ENCODE data around the gene FADD.

Gene FADD

DNA sequence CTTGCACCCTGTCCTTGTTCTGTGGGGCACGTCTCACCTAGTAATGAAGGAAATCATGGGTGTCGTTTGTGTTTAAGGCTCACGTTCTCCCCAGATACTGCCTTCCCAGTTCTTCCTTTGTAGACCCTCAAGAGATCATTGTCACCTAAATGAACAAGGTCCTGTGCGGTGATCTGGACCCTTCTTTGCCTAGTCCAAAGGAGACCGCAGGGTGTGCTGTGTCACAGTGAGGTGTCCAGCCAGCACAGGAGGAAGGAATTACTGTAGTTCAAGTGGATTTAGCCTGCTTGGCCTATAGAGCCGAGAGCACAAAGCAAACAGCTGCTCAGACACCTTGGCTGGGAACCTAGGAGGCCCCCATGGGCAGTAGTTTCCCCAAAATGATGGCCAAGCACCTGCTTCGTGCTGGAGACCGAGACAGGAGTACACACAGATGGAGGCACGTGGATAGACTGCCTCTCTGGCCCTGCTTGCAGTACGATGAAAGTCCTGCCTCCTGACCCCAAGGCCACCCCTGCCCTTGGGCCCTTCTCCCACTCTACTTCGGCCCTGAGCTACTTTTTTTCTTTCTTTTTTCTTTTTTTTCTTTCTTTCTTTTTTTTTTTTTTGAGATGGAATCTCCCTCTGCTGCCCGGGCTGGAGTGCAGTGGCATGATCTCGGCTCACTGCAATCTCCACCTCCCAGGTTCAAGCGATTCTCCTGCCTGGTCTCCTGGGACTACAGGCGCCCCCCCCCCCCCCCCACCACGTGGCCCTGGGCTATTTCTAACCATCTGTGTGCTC, 48.0 kb downstream of the FADD start:
- Histone ChIP-seq H3K27me3 (ENCODE audit: insufficient read depth, low read length) (no peaks in the 10 kb centered on the region), H3K27ac (ENCODE audit: low read depth, low read length) (no peak overlapping the region), H3K4me1 (ENCODE audit: control insufficient read depth, insufficient read depth, low read length, unreplicated experiment) (peaks cover 11% of the 10 kb centered on the region), H2AFZ (ENCODE audit: low read length, unreplicated experiment) (no peak overlapping the region), H3K4me3 (ENCODE audit: low read depth, low read length) (no peak overlapping the region), H3K79me2 (ENCODE audit: control insufficient read depth, insufficient read depth, low read length, unreplicated experiment) (no peaks in the 10 kb centered on the region), H3K36me3 (ENCODE audit: insufficient read depth, low read length) (no peaks in the 10 kb centered on the region)

- no peaks in the 10 kb centered on the region for H3K36me3 ChIP-seq (ENCODE audit: insufficient read depth, low read length)
- peaks cover 7% of the 10 kb centered on the region for H3K4me1 ChIP-seq (ENCODE audit: control insufficient read depth, insufficient read depth, low read length, unreplicated experiment)
- H3K79me2 ChIP-seq (ENCODE audit: control insufficient read depth, insufficient read depth, low read length, unreplicated experiment): no peaks in the 10 kb centered on the region
- no peak overlapping the region for H3K27ac ChIP-seq (ENCODE audit: low read depth, low read length)
- H2AFZ ChIP-seq (ENCODE audit: low read length, unreplicated experiment): no peak overlapping the region
- no peak overlapping the region for H3K4me3 ChIP-seq (ENCODE audit: low read depth, low read length)
- H3K27me3 ChIP-seq (ENCODE audit: insufficient read depth, low read length): no peaks in the 10 kb centered on the region
Observed at GRCh38 chr11:70251659-70252321, 48.7 kb downstream of the FADD start.

GRCh38 chr11:70252844-70253243, 49.7 kb downstream of the FADD start:
- no peak overlapping the region for H2AFZ ChIP-seq (ENCODE audit: low read length, unreplicated experiment)
- no peaks in the 10 kb centered on the region for H3K36me3 ChIP-seq (ENCODE audit: insufficient read depth, low read length)
- H3K4me3 ChIP-seq (ENCODE audit: low read depth, low read length): no peak overlapping the region
- H3K27ac ChIP-seq (ENCODE audit: low read depth, low read length): no peak overlapping the region
- H3K4me1 ChIP-seq (ENCODE audit: control insufficient read depth, insufficient read depth, low read length, unreplicated experiment): peaks cover 1% of the 10 kb centered on the region
- no peaks in the 10 kb centered on the region for H3K27me3 ChIP-seq (ENCODE audit: insufficient read depth, low read length)
- no peaks in the 10 kb centered on the region for H3K79me2 ChIP-seq (ENCODE audit: control insufficient read depth, insufficient read depth, low read length, unreplicated experiment)

DNA sequence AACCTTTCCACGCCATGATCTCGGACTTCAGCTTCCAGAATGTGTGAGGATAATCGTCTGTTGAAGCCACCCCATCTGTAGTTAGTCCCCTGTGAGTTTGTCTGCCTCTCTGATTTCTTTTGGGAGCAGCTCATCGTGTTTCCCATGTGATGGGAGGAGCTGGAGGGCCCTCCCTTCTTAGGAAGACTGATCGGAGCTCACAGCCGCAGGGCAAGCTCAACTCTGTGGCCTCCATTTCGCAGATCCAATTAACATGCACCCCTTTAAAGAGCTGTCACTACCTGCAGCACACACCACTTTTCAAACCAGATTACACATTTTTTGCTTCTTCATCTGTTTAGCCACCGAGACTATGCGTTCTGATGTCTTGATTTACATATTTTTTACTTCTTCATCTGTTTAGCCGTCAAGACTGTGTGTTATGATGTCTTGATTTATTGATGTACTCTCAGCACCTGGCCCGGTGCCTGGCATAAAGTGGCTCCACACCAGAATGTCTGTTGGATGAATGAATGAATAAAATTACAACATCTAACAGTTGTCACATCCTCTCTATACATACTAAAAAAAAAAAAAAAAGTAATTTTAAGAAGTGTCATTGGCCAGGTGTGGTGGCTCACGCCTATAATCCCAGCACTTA, 52.5 kb downstream of the FADD start:
- Histone ChIP-seq H3K36me3 (ENCODE audit: insufficient read depth, low read length) (no peaks in the 10 kb centered on the region), H2AFZ (ENCODE audit: low read length, unreplicated experiment) (no peak overlapping the region), H3K79me2 (ENCODE audit: control insufficient read depth, insufficient read depth, low read length, unreplicated experiment) (no peaks in the 10 kb centered on the region), H3K27ac (ENCODE audit: low read depth, low read length) (no peak overlapping the region), H3K27me3 (ENCODE audit: insufficient read depth, low read length) (no peaks in the 10 kb centered on the region), H3K4me1 (ENCODE audit: control insufficient read depth, insufficient read depth, low read length, unreplicated experiment) (no peaks in the 10 kb centered on the region), H3K4me3 (ENCODE audit: low read depth, low read length) (no peak overlapping the region)

Data from ACC112 (cell line).